IMR-90 (cell line): ENCODE measurements around the gene NOS3.

ENCODE experiments used
- BHLHE40 ChIP-seq: fragments of 150-350 bp; IDR thresholded peaks from 2 replicates; pipeline ENCODE4 v1.6.1; 2016; ENCODE audit warnings: mild to moderate bottlenecking, low read depth, low read length
- CEBPB ChIP-seq: IDR thresholded peaks from 2 replicates; pipeline ENCODE4 v1.6.1; 2012; ENCODE audit warnings: low read depth, low read length, improper control_type of control experiment
- CTCF ChIP-seq: conservative IDR thresholded peaks from 2 replicates; pipeline ENCODE4 v1.5.1; 2012; ENCODE audit warnings: mild to moderate bottlenecking, low read depth, low read length, improper control_type of control experiment
- ELK1 ChIP-seq: fragments of 150-350 bp; IDR thresholded peaks from 2 replicates; pipeline ENCODE4 v1.6.1; 2016; ENCODE audit warnings: low read depth, mild to moderate bottlenecking, low read length, moderate library complexity, borderline replicate concordance
- MXI1 ChIP-seq: IDR thresholded peaks from 2 replicates; pipeline ENCODE4 v1.6.1; 2012; ENCODE audit warnings: low read depth, mild to moderate bottlenecking, low read length, moderate library complexity, borderline replicate concordance
- POLR2A ChIP-seq: IDR thresholded peaks from 2 replicates; pipeline ENCODE4 v1.6.1; 2012; ENCODE audit warnings: mild to moderate bottlenecking, low read depth, low read length
- RFX5 ChIP-seq: IDR thresholded peaks from 2 replicates; pipeline ENCODE4 v1.8.0; 2012; ENCODE audit warnings: low read depth, mild to moderate bottlenecking, low read length, moderate library complexity
- SMC3 ChIP-seq: fragments of 150-350 bp; IDR thresholded peaks from 2 replicates; pipeline ENCODE4 v1.6.1; 2016; ENCODE audit warnings: low read depth, mild to moderate bottlenecking, antibody characterized with exemption, low read length, moderate library complexity

- TF ChIP-seq ELK1: no peak
- no peak for TF ChIP-seq CTCF
- TF ChIP-seq POLR2A: no peak
- TF ChIP-seq RFX5: no peak
- TF ChIP-seq MXI1: no peak
- TF ChIP-seq CEBPB: no peak
- TF ChIP-seq BHLHE40: no peak
- TF ChIP-seq SMC3: no peak
Observed at GRCh38 chr7:150968734-150969372, 22.0 kb upstream of the NOS3 start.
